Neural progenitor cell (in vitro differentiated cells): ENCODE measurements around the gene OTOS. TPM values are rescaled to one million over a fixed set of nuclear protein-coding genes. Genes with fewer than 3 reads are reported as not detected.

Experiments
- DNase-seq: peaks from one replicate; pipeline ENCODE4 v3.0.0-alpha.2; 2016; ENCODE audit warnings: low spot score
- H2AFZ ChIP-seq: fragments of 200-600 bp; sonication (generic); replicated peaks from 2 replicates; pipeline ENCODE4 v1.6.1; 2016; ENCODE audit warnings: antibody characterized with exemption
- H3F3A ChIP-seq: fragments of 200-600 bp; sonication (generic); 2 replicates; pipeline ENCODE4 v1.6.1; 2016; ENCODE audit warnings: antibody characterized with exemption, low read depth
- H3K27ac ChIP-seq: fragments of 200-600 bp; sonication (generic); 2 replicates; pipeline ENCODE4 v1.5.1; 2016; ENCODE audit warnings: mild to moderate bottlenecking
- H3K27me3 ChIP-seq: fragments of 200-600 bp; sonication (generic); 2 replicates; pipeline ENCODE4 v1.6.1; 2016; ENCODE audit warnings: mild to moderate bottlenecking, moderate library complexity
- H3K36me3 ChIP-seq: fragments of 200-600 bp; sonication (generic); 2 replicates; pipeline ENCODE4 v1.5.1; 2016
- H3K4me1 ChIP-seq: fragments of 200-600 bp; sonication (generic); 2 replicates; pipeline ENCODE4 v1.6.1; 2016; ENCODE audit warnings: mixed run types
- H3K4me2 ChIP-seq: fragments of 200-600 bp; sonication (generic); 2 replicates; pipeline ENCODE4 v1.6.1; 2016
- H3K4me3 ChIP-seq: fragments of 200-600 bp; sonication (generic); 2 replicates; pipeline ENCODE4 v1.5.1; 2016
- H3K79me2 ChIP-seq: fragments of 200-600 bp; sonication (generic); 2 replicates; pipeline ENCODE4 v1.6.1; 2016; ENCODE audit warnings: low read depth
- H3K9ac ChIP-seq: fragments of 200-600 bp; sonication (generic); 2 replicates; pipeline ENCODE4 v1.6.1; 2016
- H3K9me3 ChIP-seq: fragments of 200-600 bp; sonication (generic); 2 replicates; pipeline ENCODE4 v1.5.1; 2016; ENCODE audit warnings: low read depth
- H4K20me1 ChIP-seq: fragments of 200-600 bp; sonication (generic); 2 replicates; pipeline ENCODE4 v1.6.1; 2016; ENCODE audit warnings: low read depth
- H3K27ac Mint-ChIP-seq: 3 replicates; pipeline ENCODE4 v1.8.0; 2021; ENCODE audit warnings: mixed read lengths
- H3K27me3 Mint-ChIP-seq: 2 replicates; pipeline ENCODE4 v1.8.0; 2022; ENCODE audit warnings: low read depth, mild to moderate bottlenecking, inconsistent platforms, moderate library complexity, mixed read lengths; ENCODE audit not compliant: insufficient read depth
- H3K36me3 Mint-ChIP-seq: 3 replicates; pipeline ENCODE4 v1.8.0; 2021; ENCODE audit warnings: mixed read lengths
- H3K4me1 Mint-ChIP-seq: 3 replicates; pipeline ENCODE4 v1.8.0; 2021; ENCODE audit warnings: mixed read lengths
- H3K4me3 Mint-ChIP-seq: 3 replicates; pipeline ENCODE4 v1.8.0; 2021; ENCODE audit warnings: mild to moderate bottlenecking, moderate library complexity, mixed read lengths
- H3K9me3 Mint-ChIP-seq: 3 replicates; pipeline ENCODE4 v1.8.0; 2020; ENCODE audit warnings: mixed read lengths
- CTCF ChIP-seq: fragments of 200-600 bp; sonication (generic); IDR thresholded peaks from 2 replicates; pipeline ENCODE4 v1.5.1; 2017; ENCODE audit warnings: antibody characterized with exemption, mild to moderate bottlenecking
- EZH2 ChIP-seq: fragments of 200-600 bp; sonication (generic); IDR thresholded peaks from 2 replicates; pipeline ENCODE4 v1.6.1; 2017; ENCODE audit warnings: antibody characterized with exemption, mild to moderate bottlenecking, moderate library complexity
- EZH2phosphoT487 ChIP-seq: fragments of 200-600 bp; sonication (generic); IDR thresholded peaks from 2 replicates; pipeline ENCODE4 v1.6.1; 2017; ENCODE audit warnings: antibody characterized with exemption
- total RNA-seq: library from RNA; depleted of rRNA; stranded (reverse); fragments of >200 nt; gene quantifications from 2 replicates; pipeline ENCODE4 v1.2.3, GENCODE V29; 2015; ENCODE audit warnings: low replicate concordance

The OTOS gene
- total RNA-seq, 1 donor from 2014 or later, result not detected

- Mint-ChIP-seq H3K27me3 (peaks cover 17% of the 10 kb centered on the region), H3K36me3 (no peaks in the 10 kb centered on the region), H3K9me3 (peaks cover 4% of the 10 kb centered on the region), H3K27ac (no peak overlapping the region), H3K4me3 (no peak overlapping the region), H3K4me1 (peaks cover 3% of the 10 kb centered on the region)
- Histone ChIP-seq H4K20me1 (no peaks in the 10 kb centered on the region), H3K4me2 (no peak overlapping the region), H2AFZ (no peak overlapping the region), H3K9ac (no peak overlapping the region), H3K36me3 (no peaks in the 10 kb centered on the region), H3K9me3 (no peaks in the 10 kb centered on the region), H3K79me2 (no peaks in the 10 kb centered on the region), H3F3A (peaks cover 8% of the 10 kb centered on the region), H3K4me1 (no peaks in the 10 kb centered on the region), H3K27me3 (peaks cover 1% of the 10 kb centered on the region), H3K4me3 (no peak overlapping the region), H3K27ac (no peak overlapping the region)
- TF ChIP-seq EZH2, result no peak
- TF ChIP-seq EZH2phosphoT487, result no peak
- TF ChIP-seq CTCF, result no peak
- no peak for DNase-seq
Measured at GRCh38 chr2:240146141-240146561, 5.7 kb upstream of the OTOS start.

- Mint-ChIP-seq H3K9me3 (peaks cover 4% of the 10 kb centered on the region), H3K27ac (no peak overlapping the region), H3K36me3 (no peaks in the 10 kb centered on the region), H3K27me3 (peaks cover 17% of the 10 kb centered on the region), H3K4me1 (peaks cover 7% of the 10 kb centered on the region), H3K4me3 (no peak overlapping the region)
- Histone ChIP-seq H4K20me1 (no peaks in the 10 kb centered on the region), H3F3A (peaks cover 11% of the 10 kb centered on the region), H2AFZ (no peak overlapping the region), H3K27me3 (no peaks in the 10 kb centered on the region), H3K9ac (no peak overlapping the region), H3K4me1 (peaks cover 7% of the 10 kb centered on the region), H3K9me3 (no peaks in the 10 kb centered on the region), H3K27ac (no peak overlapping the region), H3K79me2 (no peaks in the 10 kb centered on the region), H3K4me3 (no peak overlapping the region), H3K36me3 (no peaks in the 10 kb centered on the region), H3K4me2 (no peak overlapping the region)
- TF ChIP-seq EZH2phosphoT487 (no peak), EZH2 (no peak), CTCF (no peak)
- DNase-seq, result no peak
Measured at GRCh38 chr2:240145461-240145860, 5.0 kb upstream of the OTOS start.

GRCh38 chr2:240144649-240145261 is 4.3 kb upstream of the OTOS start:
- peaks cover 17% of the 10 kb centered on the region for H3K27me3 Mint-ChIP-seq
- H3K4me1 Mint-ChIP-seq, result peaks cover 11% of the 10 kb centered on the region
- Histone ChIP-seq H3K4me1 (peaks cover 12% of the 10 kb centered on the region), H2AFZ (no peak overlapping the region), H4K20me1 (no peaks in the 10 kb centered on the region), H3K79me2 (no peaks in the 10 kb centered on the region), H3K9ac (no peak overlapping the region), H3K4me2 (no peak overlapping the region), H3K9me3 (no peaks in the 10 kb centered on the region), H3K36me3 (no peaks in the 10 kb centered on the region), H3F3A (peaks cover 16% of the 10 kb centered on the region), H3K27me3 (no peaks in the 10 kb centered on the region), H3K27ac (no peak overlapping the region), H3K4me3 (no peak overlapping the region)
- peaks cover 4% of the 10 kb centered on the region for H3K9me3 Mint-ChIP-seq
- DNase-seq, result no peak
- no peak overlapping the region for H3K4me3 Mint-ChIP-seq
- TF ChIP-seq CTCF (no peak), EZH2phosphoT487 (no peak), EZH2 (no peak)
- H3K36me3 Mint-ChIP-seq, result no peaks in the 10 kb centered on the region
- H3K27ac Mint-ChIP-seq, result no peak overlapping the region
